Measurements from ENCODE around the gene NR2C2AP.

The NR2C2AP gene

DNA sequence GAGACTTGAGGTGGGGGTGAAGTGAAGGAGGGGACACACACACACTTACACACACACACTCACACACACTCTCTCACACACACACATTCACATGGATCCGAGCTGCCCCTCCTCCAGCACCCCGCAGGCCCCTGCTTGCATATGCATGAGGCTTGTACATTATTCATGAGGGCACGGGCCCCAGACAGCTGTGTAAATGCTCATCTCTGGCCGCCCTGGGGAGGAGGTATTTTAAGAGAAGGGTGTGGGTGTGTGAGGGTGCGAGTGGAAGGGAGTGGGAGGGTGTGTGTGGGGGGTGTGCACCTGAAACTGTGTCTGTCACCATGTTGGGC is 10.9 kb upstream of the NR2C2AP start:
- DNase-seq = no peak

DNA sequence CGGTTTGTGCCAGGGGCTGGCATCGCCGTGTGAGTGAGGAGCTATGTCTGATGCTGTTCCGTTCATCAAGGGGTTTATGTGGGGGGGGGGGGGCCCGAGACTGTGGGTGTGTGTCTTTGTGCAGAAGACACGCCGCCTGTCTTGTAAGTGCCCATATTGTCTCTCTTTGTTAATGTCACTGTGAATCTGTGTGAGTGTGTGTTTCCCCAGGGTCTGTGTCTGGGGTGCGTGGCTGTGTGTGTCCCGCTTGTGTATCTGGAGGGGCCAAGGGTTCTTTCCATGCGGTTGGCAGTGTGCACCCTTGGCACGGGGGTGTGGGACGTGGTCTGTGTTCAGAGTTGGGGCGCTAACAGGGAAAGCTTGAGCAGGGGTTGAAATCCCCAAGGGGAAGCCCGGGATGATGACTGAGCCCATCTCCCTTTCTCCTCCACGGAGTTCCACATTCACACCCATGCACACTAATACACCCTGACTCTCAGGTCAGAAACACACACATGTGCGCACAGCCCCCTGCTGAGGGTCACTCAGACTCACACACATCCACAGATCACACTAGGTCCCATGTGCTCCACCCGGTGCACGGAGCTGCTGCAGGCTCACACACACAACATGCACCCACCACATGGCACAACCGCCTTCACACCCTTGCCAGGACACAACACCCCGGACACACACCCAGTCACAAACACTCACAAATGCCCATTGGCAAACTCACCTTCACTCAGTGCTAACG is 10.4 kb upstream of the NR2C2AP start:
- DNase-seq = no peak

DNA sequence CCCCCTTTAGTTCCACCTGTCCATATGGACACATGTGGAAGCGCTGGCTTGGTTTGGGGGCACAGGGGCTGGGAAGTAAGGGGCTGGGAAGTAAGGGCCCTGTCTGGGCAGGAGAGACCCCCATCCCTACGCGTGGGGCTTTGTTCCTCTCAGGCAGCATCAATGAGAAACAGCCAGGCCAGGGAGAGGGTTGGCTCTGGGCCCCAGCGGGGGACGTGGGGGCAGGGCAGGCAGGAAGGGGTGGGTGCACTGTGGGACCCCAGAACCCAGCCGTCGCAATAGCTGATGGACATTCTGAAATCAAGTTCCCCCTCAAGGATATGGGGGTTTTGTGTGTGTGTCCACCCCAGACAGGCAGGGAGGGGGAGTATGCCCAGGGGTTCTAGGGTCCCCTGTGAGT is 9.7 kb upstream of the NR2C2AP start:
- no peak for DNase-seq

DNA sequence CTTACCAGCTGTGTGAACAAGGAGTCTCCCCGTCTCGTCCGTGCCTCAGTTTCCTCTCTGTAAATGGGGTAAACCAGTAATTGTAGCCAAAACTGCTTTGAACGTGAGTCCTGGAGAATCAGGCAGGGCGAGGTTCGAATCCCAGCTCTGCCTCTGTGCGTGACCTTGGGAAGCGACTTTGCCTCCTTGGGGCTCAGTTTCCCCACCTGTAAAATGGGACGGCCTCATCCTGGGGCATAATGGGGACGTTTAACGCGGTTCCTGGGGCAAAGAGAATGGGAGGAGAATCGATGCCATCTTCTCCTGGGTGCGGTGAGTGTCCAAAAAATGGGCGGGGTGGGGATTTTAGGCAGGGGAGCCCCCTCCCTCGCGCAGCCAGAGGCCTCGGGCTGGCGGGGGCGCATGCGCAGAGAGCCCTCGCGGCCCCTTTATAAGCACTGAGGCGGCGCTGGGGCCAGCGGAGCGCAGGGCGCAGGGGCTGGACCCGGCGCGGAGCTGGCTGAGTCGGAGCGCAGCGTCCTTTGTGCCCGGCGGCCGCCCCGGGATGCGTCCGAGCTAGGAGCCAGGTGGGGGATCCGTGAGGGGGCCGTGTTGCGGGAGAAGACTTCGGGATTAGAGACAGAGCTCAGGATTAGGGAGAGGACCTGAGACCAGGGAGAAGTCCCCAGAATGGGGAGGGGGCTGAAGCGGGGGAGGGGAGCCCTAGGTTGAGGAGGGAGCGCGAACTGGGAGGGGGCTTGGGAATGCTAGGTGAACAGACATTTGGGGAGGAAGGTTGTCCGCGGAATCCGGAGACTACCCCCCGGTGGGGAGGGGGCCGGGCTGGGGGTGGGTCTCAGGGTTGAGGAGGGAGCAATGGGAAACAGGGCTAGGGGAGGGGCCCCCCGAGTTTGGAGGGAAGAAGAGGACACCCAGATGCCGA is 8.5 kb upstream of the NR2C2AP start, which contains the start of gene NCAN:
Gene NCAN, plus strand, starts transcription at position 460 of the 922 bp plus-strand sequence. CDS start 4,996 bp downstream, outside the sequence.
- DNase-seq = no peak

DNA sequence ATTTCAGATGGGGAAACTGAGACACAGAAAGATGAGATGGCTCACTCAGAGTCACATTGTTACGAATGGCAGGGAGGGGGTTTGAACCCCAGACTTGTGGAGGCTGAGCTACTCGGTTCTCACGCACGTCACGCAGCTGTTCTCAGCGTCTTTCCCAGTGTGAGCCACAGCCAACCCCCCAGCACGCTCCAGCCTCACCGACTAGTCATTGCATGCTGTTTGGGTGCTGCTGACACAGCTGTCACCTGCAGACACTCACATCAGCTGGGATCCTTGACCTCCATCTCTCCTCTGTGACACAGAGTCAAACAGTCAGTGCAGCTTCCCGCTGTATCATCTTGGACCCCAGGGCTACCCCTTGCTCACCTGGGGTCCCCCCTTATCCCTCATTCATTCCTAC is 6.2 kb upstream of the NR2C2AP start:
- DNase-seq = peak; percentile 34

DNA sequence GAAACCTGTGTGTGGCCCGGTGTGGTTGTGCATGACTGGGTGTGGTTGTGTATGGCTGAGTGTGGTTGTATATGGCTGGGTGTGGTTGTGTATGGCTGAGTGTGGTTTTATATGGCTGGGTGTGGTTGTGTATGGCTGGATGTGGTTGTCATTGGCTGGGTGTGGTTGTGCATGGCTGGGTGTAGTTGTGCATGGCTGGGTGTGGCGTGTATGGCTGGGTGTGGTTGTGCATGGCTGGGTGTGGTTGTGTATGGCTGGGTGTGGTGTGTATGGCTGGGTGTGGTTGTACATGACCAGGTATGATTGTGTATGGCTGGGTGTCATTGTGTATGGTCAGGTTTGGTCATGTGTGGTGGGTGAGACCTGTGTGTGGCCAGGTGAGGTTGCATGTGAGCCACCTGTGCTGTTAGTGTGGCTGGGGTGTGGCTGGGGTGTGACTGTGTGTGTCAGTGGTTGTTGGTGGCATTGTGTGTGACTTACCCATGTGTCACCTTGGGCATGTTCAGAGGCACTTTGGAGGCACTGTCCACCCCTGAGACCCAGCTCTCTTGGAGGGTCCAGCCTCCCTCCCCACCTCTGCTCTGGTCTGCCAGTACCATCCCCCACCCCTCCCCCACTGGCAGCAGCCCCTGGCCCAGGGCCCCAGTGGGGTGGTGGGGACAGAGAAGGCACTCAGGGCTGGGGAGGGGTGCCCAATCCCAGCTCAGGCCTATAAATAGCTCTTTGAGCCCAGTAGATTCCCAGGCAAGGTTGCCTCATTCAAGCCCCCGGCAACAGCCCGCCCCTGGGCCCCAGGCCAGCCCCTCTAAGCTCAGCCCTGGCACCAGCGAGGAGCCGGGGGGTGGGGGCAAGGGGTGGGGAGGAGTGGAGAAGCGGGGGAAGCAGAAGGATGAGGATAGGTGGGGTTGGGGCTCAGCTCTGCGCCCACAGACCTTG is 4.7 kb upstream of the NR2C2AP start:
- DNase-seq = no peak

DNA sequence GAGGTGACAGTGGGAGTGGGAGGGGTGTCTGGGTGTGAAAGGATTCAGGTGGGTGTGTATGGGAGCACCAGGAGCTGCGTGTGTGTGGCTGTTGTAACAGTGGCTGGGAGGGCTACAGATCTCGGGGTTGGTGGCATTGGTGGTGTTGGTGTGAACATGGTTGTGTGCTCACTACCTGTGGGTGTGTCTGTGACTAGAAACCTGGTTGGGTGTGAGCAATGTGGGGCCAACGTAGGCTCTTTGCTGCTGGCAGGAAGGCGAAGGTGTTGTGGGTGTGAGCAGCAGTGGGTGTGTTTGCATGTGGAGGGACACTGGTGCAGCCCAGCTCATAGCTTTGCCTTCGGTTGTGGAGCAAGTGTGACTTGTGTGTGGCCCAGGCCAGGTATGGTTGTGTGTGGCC is 3.7 kb upstream of the NR2C2AP start:
- DNase-seq = no peak

DNA sequence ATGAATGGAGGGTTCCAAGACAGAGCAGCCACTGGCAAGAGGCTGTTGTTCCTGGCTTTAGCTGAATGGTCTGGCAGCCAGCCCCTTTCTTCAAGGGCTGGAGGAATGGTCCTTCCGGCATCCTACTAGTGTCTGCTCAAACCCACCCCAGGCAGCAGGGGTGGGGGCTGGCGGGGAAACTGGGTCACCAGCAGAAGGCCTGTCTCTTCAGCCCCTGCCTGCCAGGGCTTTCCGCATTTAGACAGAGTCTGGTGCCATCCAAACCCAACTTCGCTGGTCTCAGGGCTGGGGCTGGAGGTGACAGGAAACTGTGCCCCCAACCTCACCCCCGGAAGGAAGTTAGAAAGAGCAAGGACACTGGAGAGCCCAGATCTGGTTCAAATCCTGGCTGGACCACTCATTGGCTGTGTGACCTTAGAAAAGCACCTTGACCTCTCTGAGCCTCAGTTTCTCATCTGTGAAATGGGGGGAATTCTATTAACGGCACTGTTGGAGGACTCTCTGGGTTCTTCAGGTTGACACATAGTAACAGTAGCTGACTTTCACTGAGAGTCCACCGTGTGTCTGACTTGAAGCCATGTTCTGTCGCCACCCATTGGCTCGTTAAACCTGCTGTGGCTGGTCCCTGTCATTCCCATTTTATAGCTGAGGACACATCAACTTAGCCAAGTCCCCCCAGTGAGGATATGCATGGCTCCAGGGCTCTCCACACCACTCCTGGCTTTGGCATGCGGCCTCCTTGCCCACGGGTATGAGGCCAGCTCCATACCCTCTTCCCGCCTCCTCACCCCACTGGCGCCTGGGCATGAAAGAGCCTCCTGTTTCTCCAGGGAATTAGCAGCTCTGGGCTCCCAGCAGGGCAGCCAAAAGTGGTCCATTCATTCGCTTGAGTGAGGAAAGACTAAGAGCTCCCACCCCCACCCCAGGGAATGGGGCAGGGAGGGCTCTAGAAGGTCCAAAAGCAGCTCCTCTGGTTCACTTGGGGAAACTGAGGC is 2.5 kb upstream of the NR2C2AP start:
- no peak for DNase-seq

DNA sequence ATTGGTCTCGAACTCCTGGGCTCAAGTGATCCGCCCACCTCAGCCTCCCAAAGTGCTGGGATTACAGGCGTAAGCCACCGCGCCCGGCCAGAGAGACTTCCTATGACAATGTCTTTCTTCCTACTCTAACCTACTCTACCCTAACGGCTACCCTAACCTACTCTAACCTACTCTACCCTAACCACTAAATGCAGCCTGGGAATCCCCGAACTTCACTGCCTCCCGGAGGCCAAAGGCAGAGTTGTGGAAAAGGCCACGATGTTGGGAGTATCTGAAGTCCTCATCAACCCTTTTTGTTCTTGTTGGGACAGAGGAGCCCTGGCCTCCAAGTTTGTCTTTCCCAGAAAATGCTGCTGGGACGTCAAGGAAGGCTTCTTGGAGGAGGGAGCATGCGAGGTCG is 967 bp upstream of the NR2C2AP start:
- DNase-seq = no peak

DNA sequence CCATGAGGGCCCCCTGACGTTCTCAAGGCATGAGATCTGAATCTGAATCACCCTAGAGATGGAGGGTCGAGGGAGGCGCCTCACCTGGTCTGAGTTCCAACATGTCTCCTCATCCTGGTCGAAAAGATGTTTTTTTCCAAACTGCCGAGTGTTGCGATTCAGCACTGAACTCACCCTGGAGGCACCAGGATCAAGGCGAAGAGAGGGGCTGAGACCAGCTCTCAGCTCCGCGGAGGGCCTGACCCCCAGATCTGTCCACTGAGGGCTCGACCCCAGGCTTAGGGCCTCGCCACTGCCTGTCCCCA is 555 bp downstream of the NR2C2AP start:
- DNase-seq = no peak

DNA sequence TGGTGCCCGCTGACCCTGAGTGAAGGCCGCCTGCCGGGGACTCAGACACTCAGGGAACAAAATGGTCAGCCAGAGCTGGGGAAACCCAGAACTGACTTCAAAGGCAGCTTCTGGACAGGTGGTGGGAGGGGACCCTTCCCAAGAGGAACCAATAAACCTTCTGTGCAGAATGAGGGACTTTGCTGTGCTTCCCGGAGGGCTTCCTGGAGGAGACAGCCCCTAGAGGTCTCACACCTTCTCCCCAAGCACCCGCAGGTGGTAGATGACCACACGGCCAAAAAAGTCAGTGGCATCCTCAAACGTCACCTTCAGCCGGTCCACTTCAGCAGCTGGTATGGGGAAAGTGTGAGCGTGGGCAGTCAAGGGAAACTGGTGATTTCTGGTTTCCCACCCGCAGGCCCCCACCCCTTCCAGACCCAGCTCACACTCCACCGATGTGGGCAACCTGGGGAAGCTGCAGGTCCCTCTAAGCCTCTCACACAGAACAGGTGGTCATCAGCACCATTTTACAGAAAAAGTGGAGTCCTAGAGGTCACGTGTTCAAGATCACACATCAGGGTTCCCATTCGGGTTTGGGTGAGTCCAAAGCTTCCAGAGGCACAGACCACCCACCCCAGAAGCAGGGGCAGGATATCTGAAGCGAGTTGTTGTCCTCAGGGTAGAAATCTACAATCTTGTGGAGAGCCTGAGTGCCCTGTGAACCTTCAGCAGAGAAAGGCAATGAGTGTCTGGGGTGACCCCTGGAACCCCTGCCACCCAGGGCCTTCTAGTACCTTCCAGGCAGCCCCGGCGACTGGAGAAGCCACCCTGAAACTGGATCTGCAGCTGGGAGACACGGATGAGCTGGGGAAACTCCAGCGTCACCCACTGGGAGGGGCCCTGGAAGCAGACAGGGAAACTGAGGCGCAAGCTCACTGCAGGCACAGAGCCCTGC is 1.2 kb downstream of the NR2C2AP start:
- no peak for DNase-seq

DNA sequence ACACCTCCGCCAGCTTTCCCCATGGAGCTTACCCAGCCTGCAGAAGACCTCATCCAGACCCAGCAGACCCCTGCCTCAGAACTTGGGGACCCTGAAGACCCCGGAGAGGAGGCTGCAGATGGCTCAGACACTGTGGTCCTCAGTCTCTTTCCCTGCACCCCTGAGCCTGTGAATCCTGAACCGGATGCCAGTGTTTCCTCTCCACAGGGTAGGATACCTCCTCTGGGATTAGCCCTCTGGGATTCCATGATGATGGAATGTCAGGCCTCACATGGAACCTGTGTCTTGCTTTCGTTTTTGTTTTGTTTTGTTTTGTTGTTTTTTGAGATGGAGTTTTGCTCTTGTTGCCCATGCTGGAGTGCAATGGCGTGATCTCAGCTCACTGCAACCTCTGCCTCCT is 9.3 kb downstream of the NR2C2AP start:
- no peak for DNase-seq

DNA sequence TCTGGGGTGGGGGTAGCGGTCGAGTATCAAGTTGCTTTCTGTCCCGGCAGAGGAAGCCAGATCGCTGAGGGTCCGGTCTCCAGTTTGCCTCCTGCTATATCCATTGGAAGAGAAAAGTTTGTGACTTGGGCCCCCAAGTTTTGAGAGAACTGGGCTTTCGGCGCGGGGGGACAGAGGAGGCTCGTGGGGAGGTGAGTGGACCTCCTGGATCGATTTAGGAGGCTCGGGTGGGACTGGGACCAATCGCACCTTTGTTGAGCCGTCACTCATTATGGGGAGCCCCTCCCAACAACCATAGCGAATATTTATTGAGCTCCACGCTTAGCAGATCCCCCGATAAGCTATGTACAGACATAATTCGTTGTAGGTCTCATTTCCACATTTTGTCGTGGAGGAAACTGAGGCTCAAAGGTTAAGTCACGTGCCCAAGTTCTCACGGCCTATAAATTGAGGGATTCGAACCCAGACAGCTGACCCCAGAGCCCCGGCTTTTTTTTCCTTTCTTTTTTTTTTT is 10.2 kb downstream of the NR2C2AP start:
- no peak for DNase-seq

DNA sequence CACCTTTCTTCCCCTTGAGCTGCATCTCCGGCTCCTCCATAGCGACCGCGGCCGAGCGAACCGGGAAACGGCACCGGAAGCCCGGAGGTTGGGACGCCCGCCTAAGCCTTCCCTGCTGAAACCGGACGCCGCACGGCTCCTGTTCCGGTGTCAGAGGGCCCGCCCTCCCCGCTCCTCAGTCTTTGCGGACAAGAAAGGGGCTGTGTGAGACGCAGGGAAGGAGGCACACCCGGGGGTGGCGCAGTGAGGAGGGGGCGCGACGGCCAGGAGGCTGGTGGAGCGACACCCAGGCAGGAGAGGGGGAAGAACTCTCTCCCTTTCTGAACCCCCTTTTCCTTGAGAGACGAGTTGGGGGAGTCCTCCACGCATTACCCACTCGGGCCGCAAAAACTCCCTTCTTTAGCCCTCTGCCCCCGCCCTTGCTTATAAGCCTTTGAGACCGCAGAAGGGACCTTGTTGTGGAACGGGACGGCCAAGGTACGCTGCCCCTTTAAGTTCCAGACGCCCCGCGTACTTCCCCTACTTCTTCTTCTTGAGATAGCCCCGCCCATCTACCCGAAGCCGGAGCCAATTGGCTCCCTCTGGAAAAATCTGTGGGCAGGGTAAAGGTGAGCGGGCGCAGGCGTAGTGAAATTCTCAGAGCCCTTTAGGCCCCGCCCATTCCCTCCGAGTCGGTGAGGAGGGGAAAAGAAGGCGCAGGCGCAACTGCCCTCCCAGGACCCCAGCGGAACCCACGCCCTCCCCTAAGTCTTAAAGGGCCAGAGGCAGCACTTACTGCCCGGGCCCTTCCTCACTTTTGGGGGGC is 10.9 kb downstream of the NR2C2AP start, which contains the start of the genes BORCS8 and RFXANK:
Gene BORCS8, minus strand, starts transcription at position 75 of the 805 bp plus-strand sequence. Its CDS starts 35 bp downstream, at position 40.
Gene RFXANK, plus strand, starts transcription at position 181 of the 805 bp plus-strand sequence. CDS start 1,689 bp downstream, outside the sequence.
- DNase-seq = peak; percentile 99

DNA sequence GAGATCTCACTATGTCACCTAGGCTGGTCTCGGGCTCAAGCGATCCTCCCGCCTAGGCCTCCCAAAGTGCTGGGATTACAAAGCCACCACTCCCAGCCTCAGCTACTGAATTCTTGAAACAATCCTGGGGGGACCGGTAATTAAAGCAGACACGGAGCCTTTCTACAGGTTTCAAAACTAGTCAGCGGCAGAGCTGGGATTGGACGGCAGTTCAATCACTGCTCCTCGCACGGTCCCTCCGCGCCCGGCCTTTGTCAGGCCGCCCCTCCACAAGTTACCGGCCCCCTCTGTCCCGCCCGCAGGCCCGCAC is 11.5 kb downstream of the NR2C2AP start:
- DNase-seq = no peak

DNA sequence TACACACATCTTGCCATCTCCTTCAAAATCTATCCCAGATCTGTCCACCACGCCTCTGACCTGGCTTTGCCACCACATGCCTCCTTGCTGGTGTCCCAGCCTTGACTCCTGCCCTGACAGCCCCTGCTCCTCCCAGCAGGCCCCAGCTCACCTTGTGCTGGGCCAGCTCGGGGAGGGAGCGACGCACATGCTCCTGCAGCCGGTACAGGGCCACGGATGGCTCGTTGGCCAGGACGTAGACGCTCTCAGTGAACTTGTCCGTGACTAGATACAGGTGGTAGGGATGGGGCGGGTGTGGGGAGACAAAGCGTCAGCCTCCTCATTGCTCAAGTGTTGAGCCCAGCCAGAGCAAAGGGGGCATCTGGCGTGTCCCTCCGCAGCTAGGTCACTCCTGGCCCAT is 16.5 kb downstream of the NR2C2AP start:
- DNase-seq = no peak

DNA sequence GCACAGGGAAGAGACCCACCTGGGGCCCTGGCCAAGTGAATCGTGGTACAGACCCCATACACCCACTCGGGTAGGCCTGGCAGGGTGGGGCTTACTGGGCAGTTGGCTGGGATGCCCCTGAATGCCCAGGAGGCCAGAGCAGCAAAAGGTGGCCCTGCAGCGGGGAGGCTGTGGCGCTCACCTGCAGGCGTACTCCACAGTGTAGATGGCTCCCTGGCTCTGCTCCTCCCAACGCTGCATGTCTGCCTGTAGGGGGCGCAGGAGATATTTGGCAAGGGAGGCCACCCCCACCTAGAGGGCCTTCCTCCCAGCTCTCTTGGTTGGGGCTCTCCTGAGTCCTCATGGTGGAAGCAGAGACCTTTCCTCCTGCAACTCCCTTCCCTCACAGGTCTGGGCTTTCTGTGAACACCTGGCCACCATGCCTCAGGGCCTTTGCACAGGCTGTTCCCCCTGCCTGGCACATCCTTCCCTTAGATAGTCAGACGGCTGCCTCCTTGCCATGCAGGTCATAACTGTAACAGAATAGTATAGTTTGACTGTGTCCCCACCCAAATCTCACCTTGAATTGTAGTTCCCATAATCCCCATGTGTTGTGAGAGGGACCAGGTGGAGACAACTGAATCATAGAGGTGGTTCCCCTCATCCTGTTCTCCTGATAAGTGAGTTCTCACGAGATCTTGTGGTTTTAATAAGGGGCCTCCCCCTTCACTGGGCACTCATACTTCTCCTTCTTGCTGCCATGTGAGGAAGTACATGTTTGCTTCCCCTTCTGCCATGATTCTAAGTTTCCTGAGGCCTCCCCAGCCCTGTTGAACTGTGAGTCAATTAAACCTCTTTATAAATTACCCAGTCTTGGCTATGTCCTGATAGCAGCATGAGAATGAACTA is 17.1 kb downstream of the NR2C2AP start:
- peak; percentile 6 for DNase-seq

DNA sequence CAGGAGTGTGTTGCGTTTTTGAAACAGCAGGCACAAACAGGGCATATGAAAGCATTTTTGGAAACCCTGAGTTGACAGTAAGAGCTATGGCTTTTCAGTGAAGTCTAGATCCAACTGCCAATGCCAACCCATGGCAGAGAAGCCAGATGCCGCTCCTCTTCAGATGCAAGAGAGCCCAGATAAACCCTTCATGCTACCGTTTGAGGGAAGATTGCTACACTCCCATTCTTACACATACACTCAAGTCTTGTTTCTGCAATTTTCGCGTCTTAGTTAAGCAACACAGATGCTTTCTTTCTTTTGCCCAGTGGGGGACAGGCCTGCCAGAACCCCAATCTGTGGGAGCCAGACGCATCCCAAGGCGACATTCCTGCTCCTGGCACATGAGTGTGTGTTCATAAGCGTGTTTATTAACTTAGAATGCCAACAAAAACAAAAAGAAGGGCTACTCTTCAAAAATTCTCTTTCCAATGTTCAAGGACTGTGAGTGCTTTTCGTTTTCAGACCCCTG is 21.7 kb downstream of the NR2C2AP start:
- DNase-seq = no peak
